Measurements from ENCODE around the gene KSR2. TPM values are rescaled to one million over a fixed set of nuclear protein-coding genes. Genes with fewer than 3 reads are reported as not detected.
"Not testable (repeated sequence)": the region's sequence is repeated elsewhere in the genome, so short reads cannot be mapped to it uniquely, and the experiment has no call there.

Gene KSR2
- total and polyA plus RNA-seq, 3 donors from 2014 or later, result 2.4 to 3.8 (median 2.4) TPM

DNA sequence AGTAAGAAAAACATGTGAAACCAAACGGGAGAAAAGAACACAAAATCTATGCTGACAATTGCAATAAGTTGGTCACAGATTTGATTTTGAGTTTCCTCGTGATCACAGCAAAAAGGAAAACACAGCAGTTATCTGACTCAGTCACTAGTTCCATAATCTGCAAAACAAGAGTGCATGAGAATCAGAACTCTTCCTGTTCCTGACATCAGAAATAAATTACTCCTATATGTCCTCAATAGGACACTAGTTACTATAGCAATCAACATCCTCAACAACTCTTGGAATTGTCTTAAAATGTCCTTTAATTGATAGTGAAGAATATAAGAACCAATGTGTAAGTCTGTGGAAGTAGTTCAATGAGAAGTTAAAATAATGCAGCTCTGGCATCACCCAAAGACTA is 339.3 kb downstream of the KSR2 start:
- H3K27me3 ChIP-seq, result no peaks in the 10 kb centered on the region
- 64 to 78% methylated on average over 2 of the region's 2 CpGs for WGBS, 2 donors
- intact Hi-C loops (cut with DNase I; ENCODE audit: low total_unique reads), result no loop called here
- no peaks in the 10 kb centered on the region for H3K4me1 ChIP-seq
- no peak for DNase-seq
- no peak overlapping the region for H3K27ac ChIP-seq
- TF ChIP-seq POLR2A (IDR thresholded peaks at IDR 0.05), result no peak
- TF ChIP-seq, protein P1, sequence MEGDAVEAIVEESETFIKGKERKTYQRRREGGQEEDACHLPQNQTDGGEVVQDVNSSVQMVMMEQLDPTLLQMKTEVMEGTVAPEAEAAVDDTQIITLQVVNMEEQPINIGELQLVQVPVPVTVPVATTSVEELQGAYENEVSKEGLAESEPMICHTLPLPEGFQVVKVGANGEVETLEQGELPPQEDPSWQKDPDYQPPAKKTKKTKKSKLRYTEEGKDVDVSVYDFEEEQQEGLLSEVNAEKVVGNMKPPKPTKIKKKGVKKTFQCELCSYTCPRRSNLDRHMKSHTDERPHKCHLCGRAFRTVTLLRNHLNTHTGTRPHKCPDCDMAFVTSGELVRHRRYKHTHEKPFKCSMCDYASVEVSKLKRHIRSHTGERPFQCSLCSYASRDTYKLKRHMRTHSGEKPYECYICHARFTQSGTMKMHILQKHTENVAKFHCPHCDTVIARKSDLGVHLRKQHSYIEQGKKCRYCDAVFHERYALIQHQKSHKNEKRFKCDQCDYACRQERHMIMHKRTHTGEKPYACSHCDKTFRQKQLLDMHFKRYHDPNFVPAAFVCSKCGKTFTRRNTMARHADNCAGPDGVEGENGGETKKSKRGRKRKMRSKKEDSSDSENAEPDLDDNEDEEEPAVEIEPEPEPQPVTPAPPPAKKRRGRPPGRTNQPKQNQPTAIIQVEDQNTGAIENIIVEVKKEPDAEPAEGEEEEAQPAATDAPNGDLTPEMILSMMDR (IDR thresholded peaks at IDR 0.05), result no peak
- H3K9me3 ChIP-seq, result no peaks in the 10 kb centered on the region
- no peaks in the 10 kb centered on the region for H3K36me3 ChIP-seq (ENCODE audit: low read depth, missing control alignments)
- H3K4me3 ChIP-seq, result no peak overlapping the region

DNA sequence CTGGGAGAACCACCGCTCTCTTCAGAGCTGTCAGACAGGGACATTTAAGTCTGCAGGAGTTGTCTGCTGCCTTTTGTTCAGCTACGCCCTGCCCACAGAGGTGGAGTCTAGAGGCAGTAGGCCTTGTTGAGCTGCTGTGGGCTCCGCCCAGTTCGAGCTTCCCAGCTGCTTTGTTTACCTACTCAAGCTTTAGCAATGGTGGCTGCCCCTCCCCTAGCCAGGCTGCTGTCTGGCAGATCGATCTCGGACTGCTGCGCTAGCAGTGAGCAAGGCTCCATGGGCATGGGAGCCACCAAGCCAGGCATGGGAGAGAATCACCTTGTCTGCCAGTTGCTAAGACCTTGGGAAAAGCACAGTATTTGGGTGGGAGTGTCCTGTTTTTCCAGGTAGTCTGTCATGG is 340.1 kb downstream of the KSR2 start:
- WGBS, 2 donors, result 67 to 81% methylated on average over 6 to 7 of the region's 7 CpGs
- H3K9me3 ChIP-seq; H3K4me1 ChIP-seq; intact Hi-C loops (cut with DNase I; ENCODE audit: low total_unique reads); H3K27me3 ChIP-seq; H3K4me3 ChIP-seq; DNase-seq; H3K27ac ChIP-seq; H3K36me3 ChIP-seq (ENCODE audit: low read depth, missing control alignments): not testable (repeated sequence)

GRCh38 chr12:117622741-117623140 is 346.0 kb downstream of the KSR2 start:
- WGBS, 2 donors, result 97 to 100% methylated on average over 1 of the region's 1 CpG
- Histone ChIP-seq H3K4me1 (no peaks in the 10 kb centered on the region), H3K9me3 (no peaks in the 10 kb centered on the region), H3K4me3 (no peak overlapping the region), H3K27me3 (no peaks in the 10 kb centered on the region), H3K36me3 (ENCODE audit: low read depth, missing control alignments) (no peaks in the 10 kb centered on the region), H3K27ac (no peak overlapping the region)
- no peak for DNase-seq
- intact Hi-C loops (cut with DNase I; ENCODE audit: low total_unique reads), result no loop called here
- TF ChIP-seq, protein P1 (IDR thresholded peaks at IDR 0.05), result no peak
- no peak for TF ChIP-seq POLR2A (IDR thresholded peaks at IDR 0.05)

GRCh38 chr12:117622087-117622486 is 346.7 kb downstream of the KSR2 start:
- no peaks in the 10 kb centered on the region for H3K27me3 ChIP-seq
- H3K9me3 ChIP-seq, result no peaks in the 10 kb centered on the region
- no peaks in the 10 kb centered on the region for H3K4me1 ChIP-seq
- no peak overlapping the region for H3K4me3 ChIP-seq
- intact Hi-C loops (cut with DNase I; ENCODE audit: low total_unique reads), result no loop called here
- TF ChIP-seq, protein P1 (IDR thresholded peaks at IDR 0.05), result no peak
- TF ChIP-seq POLR2A (IDR thresholded peaks at IDR 0.05), result no peak
- no peak for DNase-seq
- H3K36me3 ChIP-seq (ENCODE audit: low read depth, missing control alignments), result no peaks in the 10 kb centered on the region
- no peak overlapping the region for H3K27ac ChIP-seq

GRCh38 chr12:117607778-117608177 is 361.0 kb downstream of the KSR2 start:
- intact Hi-C loops (cut with DNase I; ENCODE audit: low total_unique reads), result no loop called here

More at GRCh38 chr12:117607778-117608177, 361.0 kb downstream of the KSR2 start:
- no peaks in the 10 kb centered on the region for H3K4me1 ChIP-seq
- WGBS, 2 donors, result 68 to 74% methylated on average over 3 to 7 of the region's 7 CpGs
- no peak overlapping the region for H3K4me3 ChIP-seq
- no peak for DNase-seq
- TF ChIP-seq POLR2A (IDR thresholded peaks at IDR 0.05), result no peak
- TF ChIP-seq, protein P1 (IDR thresholded peaks at IDR 0.05), result no peak
- no peaks in the 10 kb centered on the region for H3K27me3 ChIP-seq
- H3K27ac ChIP-seq, result no peak overlapping the region
- no peaks in the 10 kb centered on the region for H3K36me3 ChIP-seq (ENCODE audit: low read depth, missing control alignments)
- no peaks in the 10 kb centered on the region for H3K9me3 ChIP-seq

Data from testis (tissue), 3 donors.